PFSK-1 (cell line): ENCODE measurements around the gene DRD2.

Source experiments
- POLR2AphosphoS5 ChIP-seq: IDR thresholded peaks from 2 replicates; pipeline ENCODE4 v1.6.1; 2012; ENCODE audit warnings: low read depth, mild to moderate bottlenecking, control low read depth, low read length, moderate library complexity
- TAF1 ChIP-seq: IDR thresholded peaks from 2 replicates; pipeline ENCODE4 v1.6.1; 2012; ENCODE audit warnings: low read length, control low read depth, borderline replicate concordance; ENCODE audit not compliant: insufficient read depth
- TF ChIP-seq, protein P1 (sequence below), 2 experiments: IDR thresholded peaks; 2 replicates each; pipeline versions ENCODE4 v1.6.1 to v1.8.0; 2011 to 2012; ENCODE audit warnings: low read depth in 2 of 2, low read length in 2 of 2, control low read depth in 1 of 2, inconsistent platforms in 1 of 2, mild to moderate bottlenecking in 1 of 2, moderate library complexity in 1 of 2; ENCODE audit not compliant: insufficient read depth in 1 of 2

GRCh38 chr11:113384551-113384950 is 90.6 kb downstream of the DRD2 start:
- TF ChIP-seq TAF1 (no peak), POLR2AphosphoS5 (no peak)
- TF ChIP-seq, protein P1, sequence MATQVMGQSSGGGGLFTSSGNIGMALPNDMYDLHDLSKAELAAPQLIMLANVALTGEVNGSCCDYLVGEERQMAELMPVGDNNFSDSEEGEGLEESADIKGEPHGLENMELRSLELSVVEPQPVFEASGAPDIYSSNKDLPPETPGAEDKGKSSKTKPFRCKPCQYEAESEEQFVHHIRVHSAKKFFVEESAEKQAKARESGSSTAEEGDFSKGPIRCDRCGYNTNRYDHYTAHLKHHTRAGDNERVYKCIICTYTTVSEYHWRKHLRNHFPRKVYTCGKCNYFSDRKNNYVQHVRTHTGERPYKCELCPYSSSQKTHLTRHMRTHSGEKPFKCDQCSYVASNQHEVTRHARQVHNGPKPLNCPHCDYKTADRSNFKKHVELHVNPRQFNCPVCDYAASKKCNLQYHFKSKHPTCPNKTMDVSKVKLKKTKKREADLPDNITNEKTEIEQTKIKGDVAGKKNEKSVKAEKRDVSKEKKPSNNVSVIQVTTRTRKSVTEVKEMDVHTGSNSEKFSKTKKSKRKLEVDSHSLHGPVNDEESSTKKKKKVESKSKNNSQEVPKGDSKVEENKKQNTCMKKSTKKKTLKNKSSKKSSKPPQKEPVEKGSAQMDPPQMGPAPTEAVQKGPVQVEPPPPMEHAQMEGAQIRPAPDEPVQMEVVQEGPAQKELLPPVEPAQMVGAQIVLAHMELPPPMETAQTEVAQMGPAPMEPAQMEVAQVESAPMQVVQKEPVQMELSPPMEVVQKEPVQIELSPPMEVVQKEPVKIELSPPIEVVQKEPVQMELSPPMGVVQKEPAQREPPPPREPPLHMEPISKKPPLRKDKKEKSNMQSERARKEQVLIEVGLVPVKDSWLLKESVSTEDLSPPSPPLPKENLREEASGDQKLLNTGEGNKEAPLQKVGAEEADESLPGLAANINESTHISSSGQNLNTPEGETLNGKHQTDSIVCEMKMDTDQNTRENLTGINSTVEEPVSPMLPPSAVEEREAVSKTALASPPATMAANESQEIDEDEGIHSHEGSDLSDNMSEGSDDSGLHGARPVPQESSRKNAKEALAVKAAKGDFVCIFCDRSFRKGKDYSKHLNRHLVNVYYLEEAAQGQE (IDR thresholded peaks at IDR 0.05; ENCODE audit: insufficient read depth in 1 of 2, low read depth in 2 of 2, low read length in 2 of 2), result no peak
